GM12878 (cell line): ENCODE measurements around the gene ARHGAP32. TPM values are rescaled to one million over a fixed set of nuclear protein-coding genes. Genes with fewer than 3 reads are reported as not detected.

Experiments used
- ATF2 ChIP-seq: IDR thresholded peaks from 2 replicates; pipeline ENCODE4 v1.6.1; 2012; ENCODE audit warnings: low read length, inconsistent platforms
- BACH1 ChIP-seq: fragments of 450-650 bp; IDR thresholded peaks from 2 replicates; pipeline ENCODE4 v1.6.1; 2017; ENCODE audit warnings: mild to moderate bottlenecking, borderline replicate concordance
- BRCA1 ChIP-seq: IDR thresholded peaks from 2 replicates; pipeline ENCODE4 v1.6.1; 2011; ENCODE audit warnings: low read depth, low read length, improper control_type of control experiment
- CBFB ChIP-seq: IDR thresholded peaks from 2 replicates; pipeline ENCODE4 v1.6.1; 2016; ENCODE audit warnings: antibody characterized with exemption, low read depth
- ELK1 ChIP-seq: IDR thresholded peaks from 2 replicates; pipeline ENCODE4 v1.6.1; 2012; ENCODE audit warnings: low read depth, low read length, improper control_type of control experiment
- FOXM1 ChIP-seq: IDR thresholded peaks from 2 replicates; pipeline ENCODE4 v1.6.1; 2012; ENCODE audit warnings: low read depth, mild to moderate bottlenecking, inconsistent platforms, low read length, moderate library complexity
- HDGF ChIP-seq: fragments of 450-650 bp; IDR thresholded peaks from 2 replicates; pipeline ENCODE4 v1.6.1; 2016; ENCODE audit warnings: antibody characterized with exemption
- IRF3 ChIP-seq: fragments of 450-650 bp; IDR thresholded peaks from 2 replicates; pipeline ENCODE4 v1.6.1; 2014; ENCODE audit warnings: mild to moderate bottlenecking
- SMAD1 ChIP-seq: fragments of 450-650 bp; IDR thresholded peaks from 2 replicates; pipeline ENCODE4 v1.6.1; 2018; ENCODE audit warnings: mild to moderate bottlenecking, low read depth; ENCODE audit not compliant: partially characterized antibody
- USF2 ChIP-seq: IDR thresholded peaks from 2 replicates; pipeline ENCODE4 v1.6.1; 2011; ENCODE audit warnings: low read depth, low read length, improper control_type of control experiment, borderline replicate concordance
- polyA plus RNA-seq, 11 experiments: library from polyadenylated mRNA; depleted of rRNA in 4 of 11; unstranded in 6 of 11; stranded (reverse) in 5 of 11; fragments of >200 nt; fragmentation: Nextera tagmentation in 4 of 11; fragmentation: Illumina TruSeq in 1 of 11; extraction: Ambion mirVana in 4 of 11; extraction: Trizol in 1 of 11; gene quantifications; 1 replicate in 1 of 11; 2 replicates in 10 of 11; pipeline versions ENCODE4 v1.2.1 to v1.2.3, GENCODE V29; 2011 to 2016; ENCODE audit warnings: inconsistent platforms in 2 of 11, missing spikeins in 2 of 11, low read depth in 1 of 11
- total RNA-seq, 4 experiments: library from RNA; depleted of rRNA in 3 of 4; stranded (reverse); fragments of >200 nt in 3 of 4; fragmentation: Illumina TruSeq in 1 of 4; extraction: Trizol in 1 of 4; gene quantifications; 2 replicates each; pipeline versions ENCODE4 v1.2.1 to v1.2.3, GENCODE V29; 2013 to 2021

ARHGAP32 gene
- total and polyA plus RNA-seq, 10 of the 15 experiments (the other 5 are each of a cell fraction or from before 2014, with no cell fraction given) = under 0.01 to 0.46 (median 0.12) TPM; not detected in 1

- TF ChIP-seq ATF2 (no peak), SMAD1 (no peak), FOXM1 (no peak), ELK1 (no peak), BRCA1 (no peak), IRF3 (no peak), HDGF (no peak), BACH1 (no peak), CBFB (no peak), USF2 (no peak)
Measured at GRCh38 chr11:129223260-129223659, 31.1 kb upstream of the ARHGAP32 start (continued).
